Panc1 (cell line): Measurements from ENCODE around the gene PSD4. TPM values are rescaled to one million over a fixed set of nuclear protein-coding genes. Genes with fewer than 3 reads are reported as not detected.

Source experiments
- ATAC-seq: fragments of 200-7000 bp; cut with Tn5 transposase; 2 replicates; pipeline ENCODE4 v1.9.1; 2020; ENCODE audit warnings: mild to moderate bottlenecking, moderate library complexity
- BruUV-seq: library from RNA; stranded (reverse); fragments of 400-500 nt; replicated peaks from 2 replicates; lab custom pipeline; 2021; lab: Mats Ljungman, UMichigan
- CTCF ChIA-PET: fragments of 300-600 bp; sonication (Branson Sonifier 250); formaldehyde crosslinking; loops from one replicate; lab custom pipeline; 2022; ENCODE audit warnings: antibody characterized with exemption; lab: Charles Lee
- POLR2A ChIA-PET: fragments of 300-600 bp; sonication (Branson Sonifier 250); formaldehyde crosslinking; loops from one replicate; lab custom pipeline; 2022; ENCODE audit warnings: antibody characterized with exemption; lab: Charles Lee
- DNase-seq: peaks from one replicate; pipeline ENCODE4 v3.0.0-alpha.2; 2010; ENCODE audit warnings: low read depth, low spot score
- H3K27ac ChIP-seq: 2 replicates; pipeline ENCODE4 v1.5.1; 2011; ENCODE audit warnings: mild to moderate bottlenecking, low read length, inconsistent platforms
- H3K27me3 ChIP-seq: fragments of 200-500 bp; sonication (Bioruptor generic); 2 replicates; pipeline ENCODE4 v1.6.0; 2014; ENCODE audit warnings: low read length, inconsistent platforms; ENCODE audit not compliant: control insufficient read depth, insufficient read depth
- H3K36me3 ChIP-seq: fragments of 200-500 bp; sonication (Bioruptor generic); 2 replicates; pipeline ENCODE4 v1.5.1; 2014; ENCODE audit warnings: inconsistent platforms, mild to moderate bottlenecking, low read length, moderate library complexity; ENCODE audit not compliant: control insufficient read depth, insufficient read depth
- H3K4me1 ChIP-seq: 2 replicates; pipeline ENCODE4 v1.5.1; 2011; ENCODE audit warnings: inconsistent platforms, mild to moderate bottlenecking, low read length, moderate library complexity; ENCODE audit not compliant: control insufficient read depth, insufficient read depth
- H3K4me3 ChIP-seq, 2 experiments: 2 replicates each; pipeline ENCODE4 v1.5.1; 2011 to 2012; ENCODE audit warnings: low read depth in 2 of 2, low read length in 2 of 2, mild to moderate bottlenecking in 2 of 2, inconsistent platforms in 1 of 2, moderate library complexity in 1 of 2
- H3K9me3 ChIP-seq: fragments of 200-500 bp; sonication (Bioruptor generic); 2 replicates; pipeline ENCODE4 v1.5.1; 2014; ENCODE audit warnings: low read depth, mild to moderate bottlenecking, inconsistent platforms, low read length, moderate library complexity; ENCODE audit not compliant: control insufficient read depth, insufficient read depth
- CTCF ChIP-seq: fragments of 450-650 bp; IDR thresholded peaks from 2 replicates; pipeline ENCODE4 v1.5.1; 2017; ENCODE audit warnings: mild to moderate bottlenecking
- POLR2AphosphoS5 ChIP-seq: IDR thresholded peaks from 2 replicates; pipeline ENCODE4 v1.6.1; 2012; ENCODE audit warnings: mild to moderate bottlenecking, low read depth, low read length, moderate library complexity
- REST ChIP-seq, 2 experiments: IDR thresholded peaks; 2 replicates each; pipeline ENCODE4 v1.6.1; 2011 to 2012; ENCODE audit warnings: low read depth in 2 of 2, control low read depth in 1 of 2, low read length in 1 of 2, mild to moderate bottlenecking in 1 of 2, moderate library complexity in 1 of 2; ENCODE audit not compliant: insufficient read depth in 1 of 2
- SIN3A ChIP-seq: IDR thresholded peaks from 2 replicates; pipeline ENCODE4 v1.6.1; 2012; ENCODE audit warnings: low read depth, mild to moderate bottlenecking, low read length, moderate library complexity, borderline replicate concordance; ENCODE audit not compliant: insufficient read depth
- TCF7L2 ChIP-seq: IDR thresholded peaks from 2 replicates; pipeline ENCODE4 v1.6.1; 2011; ENCODE audit warnings: mild to moderate bottlenecking, low read depth, low read length, inconsistent platforms
- in situ Hi-C: cut with HindIII; loops from 2 replicates; pipeline ENCODE4 v1.10.0; 2016; ENCODE audit warnings: low sequenced_read_pairs, low pct_unique_long_range_greater_than_20kb
- intact Hi-C: fragments of 100-400 bp; cut with micrococcal nuclease; formaldehyde crosslinking; loops from one replicate; pipeline ENCODE4 v1.10.0; 2022; ENCODE audit not compliant: unreplicated experiment
- total RNA-seq: library from RNA; stranded (reverse); gene quantifications from one replicate; pipeline ENCODE4 v1.2.1, GENCODE V29; 2021; ENCODE audit not compliant: unreplicated experiment

The PSD4 gene
- total RNA-seq, 1 experiment from 2014 or later = 3.6 TPM

GRCh38 chr2:113215056-113215455 lies 41.3 kb downstream of the PSD4 start:
- intact Hi-C loops (no loop called here), in situ Hi-C loops (no loop called here)
- no peak for ATAC-seq
- Histone ChIP-seq H3K9me3 (no peaks in the 10 kb centered on the region), H3K4me1 (no peaks in the 10 kb centered on the region; the same call in 1 of the 2 replicates), H3K27ac (no peak overlapping the region), H3K27me3 (no peaks in the 10 kb centered on the region), H3K36me3 (no peaks in the 10 kb centered on the region), H3K4me3 (no peak overlapping the region)
- no TSS peak for BruUV-seq
- ChIA-PET POLR2A (no interaction called here), CTCF (no interaction called here)
- TF ChIP-seq REST (IDR thresholded peaks at IDR 0.05; ENCODE audit: insufficient read depth in 1 of 2, low read depth in 2 of 2, low read length in 1 of 2) (no peak), SIN3A (no peak), CTCF (no peak), POLR2AphosphoS5 (no peak), TCF7L2 (no peak)
- no peak for DNase-seq

GRCh38 chr2:113216321-113216720 lies 42.5 kb downstream of the PSD4 start:
- TF ChIP-seq CTCF = no peak
- TF ChIP-seq TCF7L2 = no peak
- no peak for TF ChIP-seq SIN3A
- no peak for TF ChIP-seq REST (IDR thresholded peaks at IDR 0.05; ENCODE audit: insufficient read depth in 1 of 2, low read depth in 2 of 2, low read length in 1 of 2)
- TF ChIP-seq POLR2AphosphoS5 = no peak
- Histone ChIP-seq H3K27ac (no peak overlapping the region), H3K9me3 (no peaks in the 10 kb centered on the region), H3K36me3 (no peaks in the 10 kb centered on the region), H3K4me3 (no peak overlapping the region), H3K27me3 (no peaks in the 10 kb centered on the region), H3K4me1 (no peaks in the 10 kb centered on the region; the same call in 1 of the 2 replicates)
- intact Hi-C loops (no loop called here), in situ Hi-C loops (no loop called here)
- ATAC-seq (no peak), DNase-seq (no peak)
- POLR2A ChIA-PET = no interaction called here
- BruUV-seq = no TSS peak
- CTCF ChIA-PET = interaction anchor here (0.6 to 1.4 kb wide), 2 partner anchors 10 to 12 kb away, joined by 3 read pairs; no protein-coding TSS in a partner anchor
